Prostate gland (tissue), 2 donors: ENCODE results near the gene SINHCAF.

ENCODE experiments used
- POLR2A ChIP-seq: fragments of 450-650 bp; IDR thresholded peaks from one replicate; pipeline ENCODE4 v1.6.1; 2016; ENCODE audit warnings: antibody characterized with exemption, mild to moderate bottlenecking
- POLR2AphosphoS5 ChIP-seq: sonication (generic); formaldehyde crosslinking; IDR thresholded peaks from one replicate; pipeline ENCODE4 v1.6.1; 2017; ENCODE audit warnings: antibody characterized with exemption
- TF ChIP-seq, protein P1 (sequence below), 4 experiments: fragments of 200-600 bp in 2 of 4; fragments of 450-650 bp in 2 of 4; sonication (generic) in 2 of 4; IDR thresholded peaks; 1 replicate in 3 of 4; 2 replicates in 1 of 4; pipeline ENCODE4 v1.5.1; 2016 to 2019; ENCODE audit warnings: antibody characterized with exemption in 4 of 4, mild to moderate bottlenecking in 2 of 4, moderate library complexity in 2 of 4

DNA sequence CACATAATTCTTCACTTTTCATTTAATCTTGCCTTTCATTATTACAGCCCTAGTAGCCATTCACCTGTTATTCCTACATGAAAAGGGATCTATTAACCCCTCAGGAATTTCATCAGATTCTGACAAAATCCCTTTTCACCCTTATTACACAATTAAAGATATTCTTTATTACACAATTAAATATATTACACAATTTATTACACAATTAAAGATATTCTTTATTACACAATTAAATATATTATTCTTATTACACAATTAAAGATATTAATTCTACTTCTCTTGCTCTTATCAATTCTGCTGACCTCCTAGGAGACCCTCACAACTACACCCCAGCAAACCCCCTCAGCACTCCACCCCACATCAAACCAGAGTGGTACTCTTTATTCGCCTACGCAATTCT lies 77.1 kb downstream of the SINHCAF start:
- TF ChIP-seq POLR2A = no peak
- TF ChIP-seq, protein P1, sequence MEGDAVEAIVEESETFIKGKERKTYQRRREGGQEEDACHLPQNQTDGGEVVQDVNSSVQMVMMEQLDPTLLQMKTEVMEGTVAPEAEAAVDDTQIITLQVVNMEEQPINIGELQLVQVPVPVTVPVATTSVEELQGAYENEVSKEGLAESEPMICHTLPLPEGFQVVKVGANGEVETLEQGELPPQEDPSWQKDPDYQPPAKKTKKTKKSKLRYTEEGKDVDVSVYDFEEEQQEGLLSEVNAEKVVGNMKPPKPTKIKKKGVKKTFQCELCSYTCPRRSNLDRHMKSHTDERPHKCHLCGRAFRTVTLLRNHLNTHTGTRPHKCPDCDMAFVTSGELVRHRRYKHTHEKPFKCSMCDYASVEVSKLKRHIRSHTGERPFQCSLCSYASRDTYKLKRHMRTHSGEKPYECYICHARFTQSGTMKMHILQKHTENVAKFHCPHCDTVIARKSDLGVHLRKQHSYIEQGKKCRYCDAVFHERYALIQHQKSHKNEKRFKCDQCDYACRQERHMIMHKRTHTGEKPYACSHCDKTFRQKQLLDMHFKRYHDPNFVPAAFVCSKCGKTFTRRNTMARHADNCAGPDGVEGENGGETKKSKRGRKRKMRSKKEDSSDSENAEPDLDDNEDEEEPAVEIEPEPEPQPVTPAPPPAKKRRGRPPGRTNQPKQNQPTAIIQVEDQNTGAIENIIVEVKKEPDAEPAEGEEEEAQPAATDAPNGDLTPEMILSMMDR (IDR thresholded peaks at IDR 0.05) = no peak
- TF ChIP-seq POLR2AphosphoS5 = no peak
